ENCODE results near the gene NDP.

DNA sequence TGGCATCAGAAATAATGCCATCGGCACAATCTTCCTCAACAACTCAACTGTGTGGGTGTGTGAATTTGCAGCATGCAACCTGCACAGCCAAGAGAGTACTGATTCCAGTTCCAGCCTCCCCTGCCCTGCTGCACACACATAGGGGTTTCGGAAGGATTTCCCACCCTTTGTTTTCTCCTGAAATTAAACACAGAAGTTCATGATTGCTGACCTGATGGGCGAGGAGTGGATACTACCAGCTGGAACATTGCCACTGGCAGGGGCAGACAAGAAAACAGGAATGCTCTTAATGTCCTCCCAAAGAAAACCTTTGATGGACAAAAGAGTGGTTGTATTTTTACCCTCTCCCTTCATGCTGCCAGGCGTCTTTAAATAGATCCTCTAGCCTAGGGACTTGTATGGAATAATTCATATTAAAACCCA is 4.8 kb downstream of the NDP start:
- no peak for TF ChIP-seq EP300 (IDR thresholded peaks at IDR 0.05)
- TF ChIP-seq, protein P1, sequence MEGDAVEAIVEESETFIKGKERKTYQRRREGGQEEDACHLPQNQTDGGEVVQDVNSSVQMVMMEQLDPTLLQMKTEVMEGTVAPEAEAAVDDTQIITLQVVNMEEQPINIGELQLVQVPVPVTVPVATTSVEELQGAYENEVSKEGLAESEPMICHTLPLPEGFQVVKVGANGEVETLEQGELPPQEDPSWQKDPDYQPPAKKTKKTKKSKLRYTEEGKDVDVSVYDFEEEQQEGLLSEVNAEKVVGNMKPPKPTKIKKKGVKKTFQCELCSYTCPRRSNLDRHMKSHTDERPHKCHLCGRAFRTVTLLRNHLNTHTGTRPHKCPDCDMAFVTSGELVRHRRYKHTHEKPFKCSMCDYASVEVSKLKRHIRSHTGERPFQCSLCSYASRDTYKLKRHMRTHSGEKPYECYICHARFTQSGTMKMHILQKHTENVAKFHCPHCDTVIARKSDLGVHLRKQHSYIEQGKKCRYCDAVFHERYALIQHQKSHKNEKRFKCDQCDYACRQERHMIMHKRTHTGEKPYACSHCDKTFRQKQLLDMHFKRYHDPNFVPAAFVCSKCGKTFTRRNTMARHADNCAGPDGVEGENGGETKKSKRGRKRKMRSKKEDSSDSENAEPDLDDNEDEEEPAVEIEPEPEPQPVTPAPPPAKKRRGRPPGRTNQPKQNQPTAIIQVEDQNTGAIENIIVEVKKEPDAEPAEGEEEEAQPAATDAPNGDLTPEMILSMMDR (IDR thresholded peaks at IDR 0.05): no peak

Data from tibial nerve (tissue), 4 donors.